GM18517 (cell line): Measurements from ENCODE around the gene SPTLC2.
"Not testable (repeated sequence)": the region's sequence is repeated elsewhere in the genome, so short reads cannot be mapped to it uniquely, and the experiment has no call there.

Source experiments
- ATAC-seq: cut with Tn5 transposase; IDR thresholded peaks from one replicate; pipeline ENCODE4 v1.9.1; 2021; ENCODE audit warnings: mild to moderate bottlenecking, moderate library complexity; ENCODE audit not compliant: unreplicated experiment

The SPTLC2 gene

DNA sequence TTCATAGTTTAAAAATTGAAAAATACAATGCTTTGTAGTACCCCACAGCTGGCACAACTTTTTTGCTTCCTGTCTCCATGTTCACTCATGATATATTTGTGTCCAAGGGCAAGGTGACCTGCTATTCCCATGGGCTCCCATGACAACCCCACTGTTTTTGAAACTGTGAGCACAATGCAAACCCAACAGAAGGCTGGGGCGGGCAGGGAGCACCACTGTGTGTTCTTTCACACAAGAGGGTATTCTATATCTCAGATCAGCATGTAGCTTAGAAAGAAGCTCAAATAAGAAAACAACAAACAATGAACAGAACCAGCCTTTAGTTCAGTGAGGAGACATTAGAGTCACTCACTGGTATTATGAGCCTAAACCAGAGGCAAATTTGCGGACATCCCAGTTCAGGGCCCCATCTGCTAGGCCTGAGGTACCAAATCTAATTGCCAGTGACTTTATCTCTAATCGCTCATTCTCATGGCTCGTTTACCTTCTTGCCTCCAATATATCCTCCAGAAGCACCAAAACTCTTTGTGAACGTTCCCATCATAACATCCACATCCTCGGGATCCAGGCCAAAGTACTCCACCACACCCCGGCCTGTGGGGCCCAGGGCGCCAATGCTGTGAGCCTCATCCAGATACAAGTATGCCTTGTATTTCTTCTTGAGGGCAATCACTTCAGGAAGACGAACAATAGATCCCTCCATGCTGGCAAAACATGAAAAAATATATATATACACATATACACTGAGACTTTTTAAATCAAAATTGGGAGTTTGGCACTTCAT lies 61.4 kb downstream of the SPTLC2 start:
- ATAC-seq, result no peak

DNA sequence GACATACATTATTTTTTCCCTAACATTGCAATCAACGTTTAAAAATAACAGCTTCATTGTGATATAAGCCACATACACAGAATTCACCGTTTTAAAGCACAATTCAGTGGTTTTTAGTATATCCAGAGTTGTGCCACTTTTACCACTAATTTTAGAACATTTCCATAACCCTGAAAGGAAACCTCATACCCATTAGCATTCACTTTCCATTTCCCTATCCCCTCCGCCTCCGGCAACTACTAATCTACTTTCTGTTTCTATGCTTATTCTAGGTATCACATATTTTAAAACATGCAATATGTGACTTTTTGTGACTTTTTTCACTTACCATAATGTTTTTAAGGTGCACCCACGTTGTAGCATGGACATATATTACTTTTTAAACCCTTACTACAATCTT lies 62.2 kb downstream of the SPTLC2 start:
- ATAC-seq, result no peak

DNA sequence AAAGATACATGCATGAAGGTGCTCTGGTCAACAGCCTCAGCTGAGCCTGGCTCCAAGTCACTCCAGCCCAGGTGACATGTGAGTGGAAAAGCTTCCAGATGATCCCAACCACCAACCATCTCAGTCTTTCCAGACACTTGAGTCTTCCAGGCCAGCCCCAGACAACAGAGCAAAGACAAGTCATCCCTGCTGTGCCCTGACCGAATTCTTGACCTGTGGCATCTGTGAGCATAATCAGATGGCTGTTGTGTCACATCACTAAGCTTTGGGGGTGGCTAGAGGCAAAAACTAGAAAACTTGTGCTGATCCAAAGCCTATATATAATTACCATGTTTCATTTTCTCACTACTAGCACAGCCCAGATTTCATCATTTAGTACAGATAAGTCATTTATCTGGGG lies 67.0 kb downstream of the SPTLC2 start:
- ATAC-seq, result no peak

DNA sequence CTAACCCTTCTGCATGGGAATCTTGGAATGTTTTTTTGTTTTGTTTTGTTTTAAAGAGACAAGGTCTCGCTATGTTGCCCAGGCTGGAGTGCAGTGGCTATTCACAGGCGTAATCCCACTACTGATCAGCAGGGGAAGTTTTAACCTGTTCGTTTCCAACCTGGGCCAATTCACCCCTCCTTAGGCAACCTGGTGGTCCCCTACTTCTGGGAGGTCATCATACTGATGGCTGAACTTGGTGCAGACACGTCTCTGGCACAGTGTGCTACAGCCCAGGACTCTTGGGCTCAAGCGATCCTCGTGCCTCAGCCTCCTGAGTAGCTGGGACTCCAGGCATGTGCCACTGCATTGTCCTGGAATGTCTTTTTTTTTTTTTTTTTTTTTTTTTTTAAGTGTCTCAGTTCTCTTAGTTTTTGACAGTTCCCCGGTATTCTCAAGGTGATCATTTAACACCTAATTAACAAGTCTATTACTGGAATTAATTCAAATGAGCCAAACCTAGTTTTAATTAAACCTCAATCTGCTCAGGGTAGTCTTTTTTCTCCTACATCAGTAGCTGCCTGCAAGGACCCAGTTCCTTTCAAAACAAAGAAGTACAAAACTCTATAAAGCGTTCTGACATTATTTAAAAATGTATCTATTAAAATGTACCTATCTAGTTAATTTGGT lies 68.8 kb downstream of the SPTLC2 start:
- ATAC-seq, result no peak

DNA sequence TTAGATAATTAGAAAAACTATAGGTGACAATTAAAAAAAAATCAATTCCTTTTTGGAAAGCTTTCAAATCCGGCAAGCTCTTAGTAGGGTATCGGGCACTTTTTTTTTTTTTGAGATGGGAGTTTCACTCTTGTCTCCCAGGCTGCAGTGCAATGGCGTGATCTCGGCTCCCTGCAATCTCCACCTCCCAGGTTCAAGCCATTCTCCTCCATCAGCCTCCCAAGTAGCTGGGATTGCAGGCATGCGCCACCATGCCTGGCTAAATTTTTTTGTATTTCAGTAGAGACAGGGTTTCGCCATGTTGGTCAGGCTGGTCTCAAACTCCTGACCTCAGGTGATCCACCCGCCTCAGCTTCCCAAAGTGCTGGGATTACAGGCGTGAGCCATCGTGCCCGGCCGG lies 71.3 kb downstream of the SPTLC2 start:
- ATAC-seq, result not testable (repeated sequence)

DNA sequence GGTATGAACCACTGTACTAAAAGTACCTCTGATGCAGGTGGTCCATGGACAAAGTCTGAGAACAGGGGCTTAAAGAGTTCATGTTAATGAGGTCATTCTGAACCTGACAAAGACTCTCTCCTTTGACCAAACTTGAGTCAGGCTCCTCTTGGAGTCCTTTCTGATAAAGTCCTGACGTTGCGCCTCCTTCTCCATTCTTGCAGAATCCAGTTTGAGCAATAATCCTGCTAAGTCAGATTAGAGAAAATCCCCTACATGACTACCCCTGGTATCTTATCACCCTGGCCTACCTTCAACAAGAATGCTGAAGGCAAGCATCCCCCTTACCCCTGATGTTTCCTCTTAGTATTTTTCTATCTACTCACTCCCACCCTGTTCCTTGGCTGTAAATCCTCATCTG lies 71.9 kb downstream of the SPTLC2 start:
- no peak for ATAC-seq

DNA sequence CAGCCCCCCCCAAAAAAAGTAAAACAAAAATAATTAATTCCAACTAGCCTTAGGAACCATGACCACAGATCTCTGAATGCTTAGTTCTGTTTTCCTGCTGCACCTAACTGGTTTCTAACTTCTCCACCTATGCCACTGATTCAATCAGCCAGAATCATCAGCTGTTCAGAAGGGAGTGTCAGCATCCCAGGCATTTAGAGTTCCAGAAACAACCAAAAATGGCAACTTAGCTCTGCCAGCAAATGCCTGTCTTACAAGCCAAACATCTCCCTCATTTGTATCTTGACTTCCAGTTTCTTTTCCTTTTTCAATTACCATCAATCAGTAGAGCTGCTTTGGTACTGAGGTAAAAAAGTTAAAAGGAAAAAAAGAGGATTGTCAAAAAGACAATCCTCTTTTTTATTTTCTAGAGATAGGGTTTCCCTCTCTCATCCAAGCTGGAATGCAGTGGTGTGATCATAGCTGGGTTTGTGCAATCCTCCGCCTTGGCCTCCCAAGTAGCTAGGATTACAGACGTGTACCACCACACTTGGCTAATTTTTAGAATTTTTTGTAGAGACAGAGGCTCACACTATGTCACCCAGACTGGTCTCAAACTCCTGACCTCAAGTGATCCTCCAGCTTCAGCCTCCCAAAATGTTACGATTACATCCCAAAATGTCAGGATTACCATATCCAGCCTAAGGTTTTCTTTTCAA lies 72.7 kb downstream of the SPTLC2 start:
- no peak for ATAC-seq

DNA sequence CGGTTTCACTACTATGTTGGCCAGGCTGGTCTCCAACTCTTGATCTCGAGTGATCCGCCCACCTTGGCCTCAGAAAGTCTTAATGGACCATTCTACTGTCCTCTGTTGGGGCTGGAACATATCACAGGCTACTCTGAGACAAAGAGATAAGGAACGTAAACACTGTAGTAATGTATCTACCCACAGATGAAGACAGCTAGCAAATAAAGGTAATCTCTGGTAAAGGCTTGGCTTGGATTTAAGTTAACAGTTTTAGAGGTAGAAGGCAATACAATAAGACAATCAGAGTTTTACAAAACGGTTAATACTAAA lies 73.2 kb downstream of the SPTLC2 start:
- ATAC-seq, result no peak

DNA sequence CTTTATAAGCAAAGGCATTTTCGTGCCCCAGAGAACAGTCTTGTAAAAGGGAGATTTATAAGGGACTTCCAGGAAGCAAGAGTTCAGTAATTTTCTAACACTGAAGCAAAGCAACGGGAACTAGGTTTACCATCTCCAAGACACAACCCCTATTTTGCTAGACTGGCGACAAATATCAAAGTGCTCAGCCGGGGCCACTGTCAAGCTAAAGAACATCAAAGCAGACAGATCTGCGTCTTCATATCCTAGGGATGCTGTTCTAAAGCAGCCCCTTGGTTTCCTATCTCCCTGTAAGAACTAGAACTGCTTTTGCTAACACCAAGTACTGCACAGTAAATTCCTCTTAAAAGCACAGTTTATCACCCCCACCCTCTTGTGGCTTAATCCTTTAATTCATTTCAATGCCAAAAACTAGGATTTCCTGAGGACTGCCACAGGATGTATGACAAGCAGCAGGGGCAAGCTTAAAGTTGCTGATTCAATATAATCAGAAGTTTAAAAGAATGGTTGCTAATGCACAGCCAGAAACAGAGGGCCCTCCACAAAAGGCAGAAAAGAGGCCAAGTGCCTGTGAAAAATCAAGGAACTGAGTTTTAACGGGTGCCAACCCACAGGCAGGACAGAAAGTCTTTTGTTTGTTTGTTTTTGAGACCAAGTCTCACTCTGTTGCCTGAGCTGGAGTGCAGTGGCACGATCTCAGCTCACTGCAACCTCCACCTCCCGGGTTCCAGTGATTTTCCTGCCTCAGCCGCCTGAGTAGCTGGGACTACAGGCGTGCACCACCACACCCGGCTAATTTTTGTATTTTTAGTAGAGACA lies 73.8 kb downstream of the SPTLC2 start:
- no peak for ATAC-seq

DNA sequence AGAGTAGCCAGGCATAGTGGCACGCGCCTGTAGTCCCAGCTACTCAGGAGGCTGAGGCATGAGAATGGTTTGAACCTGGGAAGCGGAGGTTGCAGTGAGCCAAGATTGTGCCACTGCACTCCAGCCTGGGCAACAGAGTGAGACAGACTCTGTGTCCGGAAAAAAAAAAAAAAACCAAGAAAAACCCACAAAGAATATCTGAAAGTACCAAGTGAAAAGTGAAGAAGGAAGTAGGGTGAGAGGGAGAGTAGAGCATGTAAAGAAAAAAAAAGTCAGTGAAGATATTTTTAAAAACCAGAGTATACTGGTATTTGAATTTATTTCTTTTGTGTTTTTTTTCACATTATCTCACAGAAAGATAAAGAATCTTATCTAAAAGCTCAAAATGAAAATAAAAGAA lies 74.5 kb downstream of the SPTLC2 start:
- ATAC-seq, result peak; percentile 72

DNA sequence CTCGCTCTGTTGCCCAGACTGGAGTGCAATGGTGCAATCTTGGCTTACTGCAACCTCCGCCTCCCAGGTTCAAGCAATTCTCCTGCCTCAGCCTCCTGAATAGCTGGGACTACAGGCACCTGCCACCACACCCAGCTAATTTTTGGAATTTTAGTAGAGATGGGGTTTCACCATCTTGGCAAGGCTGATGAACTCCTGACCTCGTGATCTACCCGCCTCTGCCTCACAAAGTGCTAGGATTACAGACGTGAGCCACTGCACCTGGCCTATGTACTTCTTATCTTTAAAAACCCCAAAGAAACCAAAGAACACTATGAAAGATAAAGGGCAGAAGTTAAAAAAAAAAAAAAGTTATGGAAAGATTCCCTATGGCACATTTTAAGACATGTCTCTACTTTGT lies 79.5 kb downstream of the SPTLC2 start:
- ATAC-seq, result not testable (repeated sequence)

DNA sequence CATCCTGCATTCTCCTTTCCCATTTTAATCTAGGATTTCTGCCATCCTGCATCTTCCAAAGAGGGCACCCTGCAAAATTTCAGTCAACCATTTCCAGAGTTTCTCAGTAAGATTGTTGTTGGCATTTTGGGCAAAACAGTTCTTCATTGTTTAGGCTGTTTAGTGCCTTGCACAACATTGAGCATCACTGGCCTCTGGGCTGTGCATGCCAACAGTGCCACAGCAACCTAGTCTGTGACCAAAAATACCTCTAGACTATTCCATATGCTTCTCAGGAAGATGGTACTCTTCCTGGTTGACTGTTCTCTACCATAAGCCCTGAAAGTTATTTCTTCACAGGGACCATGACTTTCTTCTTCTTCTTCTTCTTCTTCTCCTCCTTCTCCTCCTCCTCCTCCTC lies 85.4 kb downstream of the SPTLC2 start:
- ATAC-seq, result no peak

DNA sequence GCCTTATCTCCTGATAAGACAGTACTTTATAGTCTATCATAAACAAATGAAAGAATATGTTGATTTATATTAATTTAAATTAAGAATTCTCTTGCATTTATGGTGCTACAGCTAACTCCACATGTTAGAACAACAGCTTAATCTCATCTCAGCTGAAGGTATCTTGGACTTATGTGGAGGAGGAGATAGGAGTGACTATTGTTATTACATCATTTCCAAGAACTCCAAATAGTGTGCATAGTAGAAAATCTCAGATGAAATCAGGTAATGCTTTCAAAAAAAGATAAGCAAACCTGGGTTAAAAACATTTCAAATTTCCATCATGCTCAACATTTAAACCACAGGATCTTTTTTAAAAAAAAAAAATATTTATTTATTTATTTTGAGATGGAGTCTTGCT lies 86.5 kb downstream of the SPTLC2 start:
- no peak for ATAC-seq

DNA sequence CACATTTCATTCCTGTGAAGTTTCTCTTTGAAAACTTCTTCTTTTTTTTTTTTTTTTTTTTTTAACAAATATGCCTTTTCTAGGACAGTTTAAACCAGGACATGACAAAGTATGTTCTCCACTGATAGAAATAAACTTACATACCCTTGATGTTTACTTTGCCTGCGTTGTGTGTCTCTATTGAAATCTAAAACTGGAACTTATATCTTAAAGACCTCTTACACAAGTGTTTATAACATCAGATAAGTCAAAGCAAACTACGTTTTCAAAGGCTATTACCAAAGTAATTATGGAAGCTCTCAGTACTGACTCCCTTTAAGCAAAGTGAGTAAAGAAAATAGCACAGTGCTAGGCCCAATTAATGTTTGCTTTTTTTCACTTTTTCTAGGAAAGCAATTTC lies 87.2 kb downstream of the SPTLC2 start:
- no peak for ATAC-seq

DNA sequence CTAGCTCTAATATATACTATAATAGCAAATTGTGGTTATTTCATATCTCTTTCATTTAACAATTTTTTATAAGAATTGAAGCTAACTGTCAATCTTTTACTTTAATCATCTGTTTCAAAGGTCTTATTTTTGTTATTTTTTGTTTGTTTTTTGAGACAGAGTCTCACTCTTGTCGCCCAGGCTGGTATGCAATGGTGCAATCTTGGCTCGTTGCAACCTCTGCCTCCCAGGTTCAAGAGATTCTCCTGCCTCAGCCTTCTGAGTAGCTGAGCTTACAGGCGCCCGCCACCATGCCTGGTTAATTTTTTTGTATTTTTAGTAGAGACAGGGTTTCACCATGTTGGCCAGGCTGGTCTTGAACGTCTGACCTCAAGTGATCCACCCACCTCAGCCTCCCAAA lies 87.7 kb downstream of the SPTLC2 start:
- ATAC-seq, result not testable (repeated sequence)

DNA sequence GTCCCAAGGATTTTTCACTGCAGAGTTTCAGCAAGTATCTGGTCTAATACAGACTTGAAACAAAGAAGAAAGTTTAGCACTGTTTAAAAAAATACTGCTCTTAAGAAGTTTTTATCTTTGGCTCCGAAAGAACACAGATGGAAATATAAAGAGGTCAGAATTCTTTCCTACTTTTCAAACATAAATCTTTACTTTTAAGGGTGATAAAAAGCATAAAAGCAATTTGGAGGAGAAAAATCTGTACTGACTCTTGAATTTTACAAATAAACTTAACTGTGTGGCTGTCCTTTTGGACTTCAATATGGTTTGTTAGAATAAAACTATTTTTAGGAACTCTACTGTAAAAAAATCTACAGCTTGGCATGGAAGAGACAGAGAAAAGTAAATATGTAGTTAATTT lies 90.2 kb downstream of the SPTLC2 start:
- no peak for ATAC-seq

DNA sequence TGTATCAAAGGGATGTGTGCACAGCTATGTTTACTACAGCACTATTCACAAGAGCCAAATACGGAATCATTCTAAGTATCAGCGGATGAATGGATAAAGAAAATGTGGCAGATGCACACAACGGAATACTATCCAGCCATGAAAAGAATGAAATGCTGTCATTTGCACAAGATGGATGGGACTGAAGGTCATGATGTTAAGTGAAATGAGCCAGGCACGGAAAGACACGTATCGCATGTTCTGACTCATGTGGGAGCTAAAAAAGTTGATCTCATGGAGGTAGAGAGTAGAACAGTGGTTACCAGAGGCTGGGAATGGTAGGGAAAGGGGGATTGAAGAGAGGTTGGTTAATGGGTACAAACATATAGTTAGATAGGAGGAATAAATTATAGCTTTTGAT lies 91.9 kb downstream of the SPTLC2 start:
- no peak for ATAC-seq

DNA sequence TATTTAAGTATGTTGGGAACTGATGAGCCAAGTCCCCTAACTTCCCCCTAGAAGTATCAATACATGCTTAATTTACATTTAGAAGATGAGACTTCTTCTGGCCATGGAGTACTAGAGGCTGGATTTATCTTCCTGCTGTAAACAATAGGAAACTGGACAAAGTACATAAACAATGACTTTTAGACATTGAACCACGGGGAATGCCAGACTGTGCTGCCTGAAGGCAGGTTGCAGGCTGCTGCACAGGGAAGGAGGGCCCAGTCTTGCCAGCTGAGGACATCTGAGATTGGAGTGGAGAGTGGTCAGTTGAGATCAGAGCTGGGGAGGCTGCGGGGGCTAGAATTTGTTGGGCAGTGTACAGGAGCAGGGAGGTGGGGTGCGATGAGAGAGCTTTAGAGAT lies 93.3 kb downstream of the SPTLC2 start:
- no peak for ATAC-seq

DNA sequence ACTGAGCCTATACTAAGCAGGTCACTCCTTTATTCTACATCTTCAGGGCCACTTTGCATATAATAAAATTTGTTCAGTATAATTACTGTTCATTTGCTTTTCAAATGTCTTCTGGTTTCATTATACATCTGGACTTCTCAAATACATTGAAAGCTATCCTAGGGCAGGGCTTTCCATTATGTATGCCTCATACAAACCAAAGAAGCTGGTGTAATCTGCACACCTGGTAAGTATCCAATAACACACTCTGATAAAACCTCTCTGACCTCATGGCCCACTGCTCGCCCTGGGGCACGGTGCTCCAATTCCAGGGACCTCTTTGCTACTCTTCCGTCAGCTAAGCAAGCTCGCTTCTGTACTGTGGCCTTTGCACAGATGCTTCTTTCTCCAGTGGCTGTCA lies 95.9 kb downstream of the SPTLC2 start:
- no peak for ATAC-seq

DNA sequence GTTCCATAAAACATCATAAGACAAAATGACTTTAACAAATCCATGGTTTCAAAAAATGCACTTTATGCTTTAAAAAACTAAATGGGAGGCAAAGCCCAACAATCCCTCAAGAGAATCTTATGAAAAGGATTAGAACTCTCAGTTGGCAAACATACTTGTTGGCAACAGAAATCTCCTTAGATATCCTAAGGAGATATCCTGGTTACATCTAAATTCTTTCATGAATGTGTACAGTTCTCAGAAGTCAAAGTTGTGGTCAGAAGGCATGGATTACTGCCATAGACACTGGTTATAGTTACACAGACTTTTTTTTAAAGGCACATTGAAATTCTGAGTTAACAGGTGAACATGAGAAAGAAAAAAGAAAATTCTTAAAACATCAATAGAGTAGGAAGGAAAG lies 100.3 kb downstream of the SPTLC2 start:
- ATAC-seq, result no peak

DNA sequence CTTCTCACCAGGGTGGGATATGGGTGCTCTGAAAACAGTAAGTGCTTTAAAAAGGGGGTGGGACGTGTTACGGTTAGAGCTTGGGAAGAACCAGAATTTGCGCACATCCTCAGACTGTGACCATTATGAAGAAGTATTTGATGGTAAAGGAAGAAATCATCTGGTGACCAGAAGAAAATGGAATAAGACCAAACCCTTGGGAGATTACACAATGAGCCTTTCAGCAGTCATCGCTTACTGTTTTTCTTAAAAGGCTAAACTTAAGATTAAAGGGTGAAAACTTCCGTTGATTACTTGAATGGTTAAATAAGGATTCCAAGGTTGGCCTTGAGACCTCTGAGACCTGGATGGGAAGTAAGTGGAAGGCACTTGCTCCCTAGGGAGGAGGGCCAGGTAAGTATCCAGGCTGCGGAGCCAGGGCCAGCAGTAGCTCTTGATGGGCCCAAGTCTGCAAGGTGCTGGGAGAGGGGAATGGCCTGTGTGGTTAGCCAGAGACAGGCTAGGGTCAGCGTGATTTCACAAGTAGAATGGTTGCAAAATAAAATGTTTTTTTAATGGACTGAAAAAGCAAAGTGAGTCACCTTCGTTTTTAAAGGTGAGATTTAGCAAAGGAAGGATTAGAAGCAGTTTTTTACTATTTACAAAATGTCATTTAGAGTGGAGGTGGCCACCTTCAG lies 104.8 kb downstream of the SPTLC2 start:
- no peak for ATAC-seq
